HepG2 (cell line): ENCODE results near the gene PRR29. TPM values are rescaled to one million over a fixed set of nuclear protein-coding genes. Genes with fewer than 3 reads are reported as not detected.

ENCODE experiments used
- ELF1 ChIP-seq: sonication (generic); formaldehyde crosslinking; IDR thresholded peaks from 2 replicates; pipeline ENCODE4 v1.4.0; 2020; ENCODE audit warnings: missing genetic modification reagents
- FLYWCH1 ChIP-seq: sonication (generic); formaldehyde crosslinking; IDR thresholded peaks from 2 replicates; pipeline ENCODE4 v1.8.1; 2023; ENCODE audit warnings: mild to moderate bottlenecking, missing genetic modification reagents
- GABPA ChIP-seq, 2 experiments: IDR thresholded peaks; 2 replicates each; pipeline ENCODE4 v1.6.1; 2011 to 2016; ENCODE audit warnings: low read depth in 2 of 2, low read length in 1 of 2, missing biosample characterization in 1 of 2, missing genetic modification characterization in 1 of 2
- HNF1A ChIP-seq, 2 experiments: sonication (generic) in 1 of 2; formaldehyde crosslinking in 1 of 2; IDR thresholded peaks; 2 replicates each; pipeline versions ENCODE4 v1.4.0 to v1.6.1; 2016 to 2020; ENCODE audit warnings: borderline replicate concordance in 1 of 2, low read depth in 1 of 2, mild to moderate bottlenecking in 1 of 2, missing genetic modification reagents in 1 of 2
- KMT2B ChIP-seq: IDR thresholded peaks from 2 replicates; pipeline ENCODE4 v1.6.1; 2016; ENCODE audit warnings: missing genetic modification reagents, missing compliant biosample characterization
- MXD4 ChIP-seq: IDR thresholded peaks from 2 replicates; pipeline ENCODE4 v1.6.1; 2016; ENCODE audit warnings: mild to moderate bottlenecking, missing biosample characterization, missing genetic modification reagents
- NONO ChIP-seq, 2 experiments: fragments of 450-650 bp in 1 of 2; sonication (generic) in 1 of 2; formaldehyde crosslinking in 1 of 2; IDR thresholded peaks in 1 of 2; conservative IDR thresholded peaks in 1 of 2; 2 replicates each; pipeline versions ENCODE4 v1.6.1 to v1.8.0; 2017 to 2022; ENCODE audit warnings: mild to moderate bottlenecking in 1 of 2, missing genetic modification reagents in 1 of 2, moderate library complexity in 1 of 2
- SALL1 ChIP-seq: sonication (generic); formaldehyde crosslinking; IDR thresholded peaks from 2 replicates; pipeline ENCODE4 v1.8.0; 2022; ENCODE audit warnings: mild to moderate bottlenecking, missing genetic modification reagents
- SIN3A ChIP-seq: IDR thresholded peaks from 2 replicates; pipeline ENCODE4 v1.6.1; 2011; ENCODE audit warnings: low read depth, mild to moderate bottlenecking, control low read depth, low read length, borderline replicate concordance
- SRSF9 ChIP-seq: fragments of 200-400 bp; formaldehyde crosslinking; IDR thresholded peaks from 2 replicates; pipeline ENCODE4 v1.6.1; 2018; ENCODE audit warnings: borderline replicate concordance, mild to moderate bottlenecking, low read depth, low read length; ENCODE audit not compliant: insufficient read depth, poor library complexity, severe bottlenecking
- YY1 ChIP-seq: IDR thresholded peaks from 2 replicates; pipeline ENCODE4 v1.6.1; 2011; ENCODE audit warnings: low read length, low read depth, moderate library complexity, mild to moderate bottlenecking; ENCODE audit not compliant: insufficient read depth, insufficient replicate concordance
- ZBTB10 ChIP-seq: sonication (generic); formaldehyde crosslinking; IDR thresholded peaks from 2 replicates; pipeline ENCODE4 v1.4.0; 2020; ENCODE audit warnings: missing genetic modification reagents, borderline replicate concordance
- ZNF446 ChIP-seq: sonication (generic); formaldehyde crosslinking; IDR thresholded peaks from 2 replicates; pipeline ENCODE4 v1.5.0; 2020; ENCODE audit warnings: mild to moderate bottlenecking, missing genetic modification reagents
- ZNF646 ChIP-seq: sonication (generic); formaldehyde crosslinking; IDR thresholded peaks from 2 replicates; pipeline ENCODE4 v1.9.0; 2021; ENCODE audit warnings: mild to moderate bottlenecking, missing genetic modification reagents
- polyA plus RNA-seq, 8 experiments: library from polyadenylated mRNA; depleted of rRNA in 3 of 8; stranded (reverse) in 7 of 8; unstranded in 1 of 8; fragments of >200 nt; fragmentation: Illumina TruSeq in 4 of 8; extraction: Trizol in 4 of 8; gene quantifications; 2 replicates each; pipeline versions ENCODE4 v1.2.1 to v1.2.3, GENCODE V29; 2011 to 2016; ENCODE audit warnings: low read depth in 4 of 8, missing spikeins in 1 of 8, mixed read lengths in 1 of 8; ENCODE audit not compliant: insufficient read depth in 1 of 8
- total RNA-seq, 5 experiments: library from RNA; depleted of rRNA; stranded (reverse); fragments of >200 nt; fragmentation: Illumina TruSeq; extraction: Trizol; gene quantifications; 2 replicates each; pipeline ENCODE4 v1.2.3, GENCODE V29; 2016; ENCODE audit warnings: low read depth in 1 of 5

Gene PRR29
- total and polyA plus RNA-seq, 2 of the 13 experiments (the other 11 are each of a cell fraction or from before 2014, with no cell fraction given): 0.07 to 0.20 TPM

- TF ChIP-seq HNF1A (IDR thresholded peaks at IDR 0.05; ENCODE audit: low read depth) (no peak), HNF1A (CRISPR knock-in tag; IDR thresholded peaks at IDR 0.05; ENCODE audit: borderline replicate concordance) (no peak; the same call in 1 of the 2 replicates), SRSF9 (no peak), MXD4 (CRISPR knock-in tag) (no peak), FLYWCH1 (no peak), ZNF646 (CRISPR knock-in tag) (no peak), NONO (IDR thresholded peaks at IDR 0.05) (no peak), NONO (CRISPR knock-in tag; conservative IDR thresholded peaks at IDR 0.05) (no peak; the same call in 1 of the 2 replicates), SALL1 (CRISPR knock-in tag) (peak; percentile 27; the same call in 1 of the 2 replicates), ELF1 (CRISPR knock-in tag) (no peak), KMT2B (CRISPR knock-in tag) (no peak), GABPA (IDR thresholded peaks at IDR 0.05; ENCODE audit: low read depth, low read length) (no peak), GABPA (CRISPR knock-in tag; IDR thresholded peaks at IDR 0.05; ENCODE audit: low read depth) (no peak), ZBTB10 (CRISPR knock-in tag) (no peak), YY1 (no peak), ZNF446 (CRISPR knock-in tag) (no peak), SIN3A (no peak)
Measured at GRCh38 chr17:64006361-64007088, 8.4 kb downstream of the PRR29 start (continued).
